ENCODE measurements around the gene MC1R. TPM values are rescaled to one million over a fixed set of nuclear protein-coding genes. Genes with fewer than 3 reads are reported as not detected.

MC1R gene
- total RNA-seq, 2 experiments from 2014 or later, result 8.3 to 22.3 TPM

DNA sequence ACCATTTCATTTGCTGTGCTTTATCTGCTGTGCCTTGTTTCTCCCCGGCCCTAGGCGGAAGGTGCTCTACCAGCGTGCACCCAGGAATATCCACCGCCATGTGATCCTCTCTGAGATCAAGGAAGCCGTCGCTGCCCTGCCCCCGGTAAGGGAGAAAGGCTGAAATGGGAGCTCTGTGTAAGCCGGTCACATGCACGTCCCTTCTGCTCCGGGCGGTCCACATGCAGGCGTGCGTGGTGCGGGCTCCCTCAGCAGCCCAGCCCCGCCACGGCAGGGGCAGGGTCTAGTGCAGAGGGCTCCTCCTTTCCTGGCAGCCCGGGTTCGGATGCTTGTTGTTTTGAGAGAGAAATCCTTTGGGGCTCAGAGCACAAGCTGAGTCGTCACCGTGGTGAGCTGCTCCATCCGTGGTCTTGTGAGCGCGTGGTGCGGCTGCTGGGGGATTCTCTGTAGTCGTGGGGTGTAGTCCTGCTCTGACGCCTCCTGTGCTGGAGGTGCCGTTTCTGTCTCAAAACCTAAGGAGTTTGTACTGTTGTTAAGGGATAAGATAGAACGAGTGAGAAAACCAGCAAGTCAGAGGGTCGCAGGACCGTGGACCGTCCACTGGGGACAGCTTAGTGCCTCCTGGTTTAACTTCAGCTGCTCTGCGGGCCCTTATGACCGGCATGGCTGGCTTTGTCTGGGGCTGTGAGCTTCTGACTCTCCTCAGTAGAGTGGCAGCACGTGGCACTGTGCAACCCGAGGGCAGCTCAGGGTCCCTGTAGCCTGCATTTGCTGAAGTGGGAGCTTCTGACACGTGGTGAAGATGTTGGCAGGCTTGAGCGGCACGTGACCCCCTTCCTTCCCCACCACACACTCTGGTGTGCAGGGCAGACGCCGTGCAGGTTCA is 12.3 kb upstream of the MC1R start:
- no TSS peak for BruUV-seq (replicated peaks)
- Histone ChIP-seq H4K20me1 (ENCODE audit: insufficient read depth, low read length) (no peaks in the 10 kb centered on the region), H3K4me1 (ENCODE audit: insufficient read depth, low read length, poor library complexity, severe bottlenecking) (no peaks in the 10 kb centered on the region), H3K4me3 (ENCODE audit: low read depth, low read length, poor library complexity, severe bottlenecking) (no peak overlapping the region), H3K36me3 (ENCODE audit: insufficient read depth, low read length) (peaks cover 80% of the 10 kb centered on the region), H3K79me2 (ENCODE audit: insufficient read depth, low read depth, low read length) (no peaks in the 10 kb centered on the region), H3K27ac (ENCODE audit: low read depth, low read length, poor library complexity, severe bottlenecking) (no peak overlapping the region), H3K9me2 (ENCODE audit: insufficient read depth, low read length) (no peaks in the 10 kb centered on the region), H3K4me2 (ENCODE audit: low read length) (no peak overlapping the region), H2AFZ (ENCODE audit: low read length) (no peak overlapping the region), H3K9me3 (ENCODE audit: low read length) (no peaks in the 10 kb centered on the region)
- intact Hi-C loops (cut with micrococcal nuclease; ENCODE audit: unreplicated experiment), result no loop called here
- POLR2A ChIA-PET, result interaction anchor here (0.6 kb wide), 1 partner anchor 207 kb away, joined by 3 read pairs; no protein-coding TSS in a partner anchor
- CTCF ChIA-PET (ENCODE audit: unreplicated experiment), result interaction anchor here (0.6 kb wide), 1 partner anchor 12 kb away, joined by 3 read pairs; the partner anchor contains the start of gene MC1R
- no peak for DNase-seq (ENCODE audit: low spot score)
- no peak for TF ChIP-seq EZH2phosphoT487 (IDR thresholded peaks at IDR 0.05; ENCODE audit: borderline replicate concordance, low read depth, low read length)
- TF ChIP-seq, protein P1, sequence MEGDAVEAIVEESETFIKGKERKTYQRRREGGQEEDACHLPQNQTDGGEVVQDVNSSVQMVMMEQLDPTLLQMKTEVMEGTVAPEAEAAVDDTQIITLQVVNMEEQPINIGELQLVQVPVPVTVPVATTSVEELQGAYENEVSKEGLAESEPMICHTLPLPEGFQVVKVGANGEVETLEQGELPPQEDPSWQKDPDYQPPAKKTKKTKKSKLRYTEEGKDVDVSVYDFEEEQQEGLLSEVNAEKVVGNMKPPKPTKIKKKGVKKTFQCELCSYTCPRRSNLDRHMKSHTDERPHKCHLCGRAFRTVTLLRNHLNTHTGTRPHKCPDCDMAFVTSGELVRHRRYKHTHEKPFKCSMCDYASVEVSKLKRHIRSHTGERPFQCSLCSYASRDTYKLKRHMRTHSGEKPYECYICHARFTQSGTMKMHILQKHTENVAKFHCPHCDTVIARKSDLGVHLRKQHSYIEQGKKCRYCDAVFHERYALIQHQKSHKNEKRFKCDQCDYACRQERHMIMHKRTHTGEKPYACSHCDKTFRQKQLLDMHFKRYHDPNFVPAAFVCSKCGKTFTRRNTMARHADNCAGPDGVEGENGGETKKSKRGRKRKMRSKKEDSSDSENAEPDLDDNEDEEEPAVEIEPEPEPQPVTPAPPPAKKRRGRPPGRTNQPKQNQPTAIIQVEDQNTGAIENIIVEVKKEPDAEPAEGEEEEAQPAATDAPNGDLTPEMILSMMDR (conservative IDR thresholded peaks at IDR 0.05; ENCODE audit: low read length), result no peak

DNA sequence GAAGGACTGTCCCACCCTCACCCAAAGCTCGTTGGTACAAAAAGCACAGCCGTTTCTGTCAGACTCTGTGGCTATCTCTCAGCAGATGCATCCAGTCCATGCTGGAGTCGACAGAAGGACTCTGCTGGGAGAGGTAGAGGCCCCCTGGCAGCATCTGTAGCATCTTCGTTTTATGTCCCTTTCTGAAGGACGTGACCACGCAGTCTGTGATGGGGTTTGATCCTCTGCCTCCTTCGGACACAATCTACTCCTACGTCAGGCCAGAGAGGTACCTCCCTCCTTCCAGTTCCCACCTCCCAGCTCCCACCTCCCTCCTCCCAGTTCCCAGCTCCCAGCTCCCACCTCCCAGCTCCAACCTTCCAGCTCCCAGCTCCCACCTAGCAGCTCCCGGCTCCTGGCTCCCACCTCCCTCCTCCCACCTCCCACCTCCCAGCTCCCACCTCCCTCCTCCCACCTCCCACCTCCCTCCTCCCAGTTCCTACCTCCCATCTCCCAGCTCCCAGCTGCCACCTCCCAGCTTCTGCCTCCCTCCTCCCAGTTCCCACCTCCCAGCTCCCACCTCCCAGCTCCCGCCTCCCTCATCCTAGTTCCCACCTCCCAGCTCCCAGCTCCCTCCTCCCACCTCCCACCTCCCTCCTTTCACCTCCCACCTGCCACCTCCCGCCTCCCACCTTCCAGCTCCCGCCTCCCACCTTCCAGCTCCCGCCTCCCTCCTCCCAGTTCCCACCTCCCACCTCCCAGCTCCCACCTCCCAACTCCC is 11.4 kb upstream of the MC1R start:
- H3K9me2 ChIP-seq (ENCODE audit: insufficient read depth, low read length), result no peaks in the 10 kb centered on the region
- DNase-seq (ENCODE audit: low spot score), result no peak
- POLR2A ChIA-PET, result interaction anchor here (0.6 to 0.7 kb wide), 2 partner anchors 26 to 208 kb away, joined by 3 read pairs; no protein-coding TSS in a partner anchor
- BruUV-seq (replicated peaks), result no TSS peak
- H3K27ac ChIP-seq (ENCODE audit: low read depth, low read length, poor library complexity, severe bottlenecking), result no peak overlapping the region
- no peaks in the 10 kb centered on the region for H3K79me2 ChIP-seq (ENCODE audit: insufficient read depth, low read depth, low read length)
- H3K9me3 ChIP-seq (ENCODE audit: low read length), result no peaks in the 10 kb centered on the region
- peaks cover 88% of the 10 kb centered on the region for H3K36me3 ChIP-seq (ENCODE audit: insufficient read depth, low read length)
- TF ChIP-seq, protein P1 (conservative IDR thresholded peaks at IDR 0.05; ENCODE audit: low read length), result no peak
- TF ChIP-seq EZH2phosphoT487 (IDR thresholded peaks at IDR 0.05; ENCODE audit: borderline replicate concordance, low read depth, low read length), result no peak
- no peak overlapping the region for H3K4me3 ChIP-seq (ENCODE audit: low read depth, low read length, poor library complexity, severe bottlenecking)
- H2AFZ ChIP-seq (ENCODE audit: low read length), result no peak overlapping the region
- no peak overlapping the region for H3K4me2 ChIP-seq (ENCODE audit: low read length)
- intact Hi-C loops (cut with micrococcal nuclease; ENCODE audit: unreplicated experiment), result no loop called here
- H4K20me1 ChIP-seq (ENCODE audit: insufficient read depth, low read length), result no peaks in the 10 kb centered on the region
- CTCF ChIA-PET (ENCODE audit: unreplicated experiment), result interaction anchor here (0.6 to 0.7 kb wide), 2 partner anchors 12 to 48 kb away, joined by 3 to 6 read pairs; partner anchors contain the start of gene MC1R
- no peaks in the 10 kb centered on the region for H3K4me1 ChIP-seq (ENCODE audit: insufficient read depth, low read length, poor library complexity, severe bottlenecking)

All from OCI-LY7 (cell line).